ENCODE measurements around the gene TBCK. TPM values are rescaled to one million over a fixed set of nuclear protein-coding genes. Genes with fewer than 3 reads are reported as not detected.

TBCK gene
- total RNA-seq, 2 donors from 2014 or later, result 15.7 to 18.8 TPM

GRCh38 chr4:106255195-106255594 lies 60.8 kb downstream of the TBCK start:
- no peaks in the 10 kb centered on the region for H3K9me3 ChIP-seq
- H3K27me3 ChIP-seq, result no peaks in the 10 kb centered on the region
- H3K36me3 ChIP-seq, result peaks cover 16% of the 10 kb centered on the region
- no peak overlapping the region for H3K27ac ChIP-seq
- H3K4me1 ChIP-seq, result no peaks in the 10 kb centered on the region
- DNase-seq (ENCODE audit: low spot score), result no peak
- no peak for TF ChIP-seq CTCF (IDR thresholded peaks at IDR 0.05)
- H3K4me3 ChIP-seq, result no peak overlapping the region

- peaks cover 19% of the 10 kb centered on the region for H3K36me3 ChIP-seq
Observed at GRCh38 chr4:106253364-106254129, 62.5 kb downstream of the TBCK start.

GRCh38 chr4:106247600-106247999 lies 68.4 kb downstream of the TBCK start:
- Histone ChIP-seq H3K36me3 (peaks cover 20% of the 10 kb centered on the region), H3K4me3 (no peak overlapping the region), H3K4me1 (no peaks in the 10 kb centered on the region), H3K9me3 (no peaks in the 10 kb centered on the region), H3K27ac (no peak overlapping the region), H3K27me3 (no peaks in the 10 kb centered on the region)
- no peak for TF ChIP-seq CTCF (IDR thresholded peaks at IDR 0.05)
- no peak for DNase-seq (ENCODE audit: low spot score)

More at GRCh38 chr4:106253364-106254129, 62.5 kb downstream of the TBCK start:
- no peak overlapping the region for H3K27ac ChIP-seq
- no peaks in the 10 kb centered on the region for H3K4me1 ChIP-seq
- no peak for TF ChIP-seq CTCF (IDR thresholded peaks at IDR 0.05)
- H3K9me3 ChIP-seq, result no peaks in the 10 kb centered on the region
- H3K4me3 ChIP-seq, result no peak overlapping the region
- no peak for DNase-seq (ENCODE audit: low spot score)
- H3K27me3 ChIP-seq, result no peaks in the 10 kb centered on the region

- H3K4me1 ChIP-seq, result no peaks in the 10 kb centered on the region
- H3K9me3 ChIP-seq, result no peaks in the 10 kb centered on the region
- no peaks in the 10 kb centered on the region for H3K27me3 ChIP-seq
- no peak overlapping the region for H3K4me3 ChIP-seq
- TF ChIP-seq CTCF (IDR thresholded peaks at IDR 0.05), result no peak
- no peak for DNase-seq (ENCODE audit: low spot score)
- H3K27ac ChIP-seq, result no peak overlapping the region
- H3K36me3 ChIP-seq, result peaks cover 18% of the 10 kb centered on the region
Observed at GRCh38 chr4:106246441-106246840, 69.6 kb downstream of the TBCK start.

GRCh38 chr4:106245176-106245575 lies 70.8 kb downstream of the TBCK start:
- no peak for DNase-seq (ENCODE audit: low spot score)
- TF ChIP-seq CTCF (IDR thresholded peaks at IDR 0.05), result no peak
- H3K4me1 ChIP-seq, result no peaks in the 10 kb centered on the region
- no peaks in the 10 kb centered on the region for H3K9me3 ChIP-seq
- H3K4me3 ChIP-seq, result no peak overlapping the region
- no peak overlapping the region for H3K27ac ChIP-seq
- peaks cover 15% of the 10 kb centered on the region for H3K36me3 ChIP-seq
- no peaks in the 10 kb centered on the region for H3K27me3 ChIP-seq

- H3K9me3 ChIP-seq, result no peaks in the 10 kb centered on the region
- peaks cover 7% of the 10 kb centered on the region for H3K36me3 ChIP-seq
- no peak overlapping the region for H3K4me3 ChIP-seq
- H3K27me3 ChIP-seq, result no peaks in the 10 kb centered on the region
- H3K27ac ChIP-seq, result no peak overlapping the region
- no peak for DNase-seq (ENCODE audit: low spot score)
- no peaks in the 10 kb centered on the region for H3K4me1 ChIP-seq
- TF ChIP-seq CTCF (IDR thresholded peaks at IDR 0.05), result no peak
Observed at GRCh38 chr4:106240699-106241098, 75.3 kb downstream of the TBCK start.
